ENCODE measurements around the gene FBXL22. TPM values are rescaled to one million over a fixed set of nuclear protein-coding genes. Genes with fewer than 3 reads are reported as not detected.

Gene FBXL22
- total and polyA plus RNA-seq, 2 donors (not counting 1 experiment from before 2014, with no cell fraction given): 0.50 to 0.87 TPM

- no peaks in the 10 kb centered on the region for H3K79me2 ChIP-seq (ENCODE audit: control insufficient read depth, insufficient read depth, low read length)
- TF ChIP-seq EZH2 (IDR thresholded peaks at IDR 0.05; ENCODE audit: low read length, missing control alignments) (no peak), CTCF (conservative IDR thresholded peaks at IDR 0.05 in 1 of 2, IDR thresholded peaks at IDR 0.05 in 1 of 2; ENCODE audit: low read depth in 1 of 2, low read length in 2 of 2) (peak; percentile 76 to 85)
- H3K9me3 ChIP-seq (ENCODE audit: control insufficient read depth, insufficient read depth, low read depth, low read length): no peaks in the 10 kb centered on the region
- no peak overlapping the region for H3K4me3 ChIP-seq (replicated peaks in 1 of 4; ENCODE audit: control extremely low read depth in 1 of 4, insufficient read depth in 1 of 4, low read depth in 3 of 4, low read length in 4 of 4)
- peak; percentile 80 to 81 for DNase-seq (ENCODE audit: low read depth in 2 of 2)
- no peak overlapping the region for H2AFZ ChIP-seq (ENCODE audit: low read length)
- peak overlapping the region; percentile 7 for H3K27ac ChIP-seq (ENCODE audit: insufficient read depth, low read length)
- H3K9ac ChIP-seq (ENCODE audit: insufficient read depth, low read length): no peak overlapping the region
- H3K36me3 ChIP-seq (ENCODE audit: control insufficient read depth, insufficient read depth, low read length): peaks cover 13% of the 10 kb centered on the region
- no peaks in the 10 kb centered on the region for H3K4me1 ChIP-seq (ENCODE audit: control insufficient read depth, extremely low read depth, insufficient read depth, low read length)
- H3K27me3 ChIP-seq (ENCODE audit: control insufficient read depth, insufficient read depth, low read length): no peaks in the 10 kb centered on the region
- H3K4me2 ChIP-seq (ENCODE audit: extremely low read depth, insufficient read depth, low read length): no peak overlapping the region
- no peaks in the 10 kb centered on the region for H4K20me1 ChIP-seq (ENCODE audit: control insufficient read depth, extremely low read depth, insufficient read depth, low read length)
Measured at GRCh38 chr15:63610209-63610841, 13.1 kb downstream of the FBXL22 start.

GRCh38 chr15:63611177-63611576, 14.0 kb downstream of the FBXL22 start:
- no peak for TF ChIP-seq EZH2 (IDR thresholded peaks at IDR 0.05; ENCODE audit: low read length, missing control alignments)
- no peak for TF ChIP-seq CTCF (conservative IDR thresholded peaks at IDR 0.05 in 1 of 2, IDR thresholded peaks at IDR 0.05 in 1 of 2; ENCODE audit: low read depth in 1 of 2, low read length in 2 of 2)
- no peak for DNase-seq (ENCODE audit: low read depth in 2 of 2)
- H3K4me3 ChIP-seq (replicated peaks in 1 of 4; ENCODE audit: control extremely low read depth in 1 of 4, insufficient read depth in 1 of 4, low read depth in 3 of 4, low read length in 4 of 4): no peak overlapping the region
- no peak overlapping the region for H2AFZ ChIP-seq (ENCODE audit: low read length)
- no peak overlapping the region for H3K27ac ChIP-seq (ENCODE audit: insufficient read depth, low read length)
- no peaks in the 10 kb centered on the region for H3K27me3 ChIP-seq (ENCODE audit: control insufficient read depth, insufficient read depth, low read length)
- H3K9ac ChIP-seq (ENCODE audit: insufficient read depth, low read length): no peak overlapping the region
- H3K79me2 ChIP-seq (ENCODE audit: control insufficient read depth, insufficient read depth, low read length): no peaks in the 10 kb centered on the region
- H4K20me1 ChIP-seq (ENCODE audit: control insufficient read depth, extremely low read depth, insufficient read depth, low read length): no peaks in the 10 kb centered on the region
- no peaks in the 10 kb centered on the region for H3K4me1 ChIP-seq (ENCODE audit: control insufficient read depth, extremely low read depth, insufficient read depth, low read length)
- H3K36me3 ChIP-seq (ENCODE audit: control insufficient read depth, insufficient read depth, low read length): peaks cover 13% of the 10 kb centered on the region
- H3K9me3 ChIP-seq (ENCODE audit: control insufficient read depth, insufficient read depth, low read depth, low read length): no peaks in the 10 kb centered on the region
- no peak overlapping the region for H3K4me2 ChIP-seq (ENCODE audit: extremely low read depth, insufficient read depth, low read length)

GRCh38 chr15:63612300-63612699, 15.1 kb downstream of the FBXL22 start:
- Histone ChIP-seq H3K4me1 (ENCODE audit: control insufficient read depth, extremely low read depth, insufficient read depth, low read length) (no peaks in the 10 kb centered on the region), H3K4me3 (replicated peaks in 1 of 4; ENCODE audit: control extremely low read depth in 1 of 4, insufficient read depth in 1 of 4, low read depth in 3 of 4, low read length in 4 of 4) (no peak overlapping the region), H3K27ac (ENCODE audit: insufficient read depth, low read length) (no peak overlapping the region), H3K4me2 (ENCODE audit: extremely low read depth, insufficient read depth, low read length) (no peak overlapping the region), H4K20me1 (ENCODE audit: control insufficient read depth, extremely low read depth, insufficient read depth, low read length) (no peaks in the 10 kb centered on the region), H3K79me2 (ENCODE audit: control insufficient read depth, insufficient read depth, low read length) (no peaks in the 10 kb centered on the region), H3K9me3 (ENCODE audit: control insufficient read depth, insufficient read depth, low read depth, low read length) (no peaks in the 10 kb centered on the region), H3K9ac (ENCODE audit: insufficient read depth, low read length) (no peak overlapping the region), H3K27me3 (ENCODE audit: control insufficient read depth, insufficient read depth, low read length) (no peaks in the 10 kb centered on the region), H3K36me3 (ENCODE audit: control insufficient read depth, insufficient read depth, low read length) (peaks cover 13% of the 10 kb centered on the region), H2AFZ (ENCODE audit: low read length) (no peak overlapping the region)
- no peak for DNase-seq (ENCODE audit: low read depth in 2 of 2)
- no peak for TF ChIP-seq CTCF (conservative IDR thresholded peaks at IDR 0.05 in 1 of 2, IDR thresholded peaks at IDR 0.05 in 1 of 2; ENCODE audit: low read depth in 1 of 2, low read length in 2 of 2)
- TF ChIP-seq EZH2 (IDR thresholded peaks at IDR 0.05; ENCODE audit: low read length, missing control alignments): no peak
